Measurements from ENCODE around the gene TSHZ2. TPM values are rescaled to one million over a fixed set of nuclear protein-coding genes. Genes with fewer than 3 reads are reported as not detected.

TSHZ2 gene
- total RNA-seq, 1 donor from 2014 or later: 19.8 TPM

- intact Hi-C loops (cut with micrococcal nuclease): no loop called here
- no peak overlapping the region for H3K27ac Mint-ChIP-seq
- no peak overlapping the region for H3K4me3 Mint-ChIP-seq (ENCODE audit: low read depth)
- H3K27me3 Mint-ChIP-seq (ENCODE audit: low read depth): no peaks in the 10 kb centered on the region
- no peak for DNase-seq (ENCODE audit: low spot score)
- H3K9me3 Mint-ChIP-seq: no peaks in the 10 kb centered on the region
- no peaks in the 10 kb centered on the region for H3K36me3 Mint-ChIP-seq (ENCODE audit: low read depth)
- H3K4me1 Mint-ChIP-seq (ENCODE audit: low read depth): no peaks in the 10 kb centered on the region
These were observed 208.8 kb downstream of the TSHZ2 start for GRCh38 chr20:53180928-53181362.

GRCh38 chr20:53181866-53182376, 209.8 kb downstream of the TSHZ2 start:
- Mint-ChIP-seq H3K27me3 (ENCODE audit: low read depth) (no peaks in the 10 kb centered on the region), H3K4me3 (ENCODE audit: low read depth) (no peak overlapping the region), H3K4me1 (ENCODE audit: low read depth) (no peaks in the 10 kb centered on the region), H3K9me3 (no peaks in the 10 kb centered on the region), H3K27ac (no peak overlapping the region), H3K36me3 (ENCODE audit: low read depth) (no peaks in the 10 kb centered on the region)
- intact Hi-C loops (cut with micrococcal nuclease): no loop called here
- DNase-seq (ENCODE audit: low spot score): no peak

- Mint-ChIP-seq H3K27me3 (ENCODE audit: low read depth) (no peaks in the 10 kb centered on the region), H3K9me3 (no peaks in the 10 kb centered on the region), H3K4me1 (ENCODE audit: low read depth) (peaks cover 3% of the 10 kb centered on the region), H3K4me3 (ENCODE audit: low read depth) (no peak overlapping the region), H3K27ac (no peak overlapping the region), H3K36me3 (ENCODE audit: low read depth) (no peaks in the 10 kb centered on the region)
- DNase-seq (ENCODE audit: low spot score): no peak
- intact Hi-C loops (cut with micrococcal nuclease): no loop called here
These were observed 211.0 kb downstream of the TSHZ2 start for GRCh38 chr20:53183181-53183580.

- DNase-seq (ENCODE audit: low spot score): no peak
- H3K4me3 Mint-ChIP-seq (ENCODE audit: low read depth): no peak overlapping the region
- H3K9me3 Mint-ChIP-seq: no peaks in the 10 kb centered on the region
- no peaks in the 10 kb centered on the region for H3K36me3 Mint-ChIP-seq (ENCODE audit: low read depth)
- H3K27me3 Mint-ChIP-seq (ENCODE audit: low read depth): no peaks in the 10 kb centered on the region
- no peak overlapping the region for H3K27ac Mint-ChIP-seq
- intact Hi-C loops (cut with micrococcal nuclease): no loop called here
- peaks cover 3% of the 10 kb centered on the region for H3K4me1 Mint-ChIP-seq (ENCODE audit: low read depth)
These were observed 214.5 kb downstream of the TSHZ2 start for GRCh38 chr20:53186635-53187034.

- H3K27ac Mint-ChIP-seq: no peak overlapping the region
- no peaks in the 10 kb centered on the region for H3K36me3 Mint-ChIP-seq (ENCODE audit: low read depth)
- no peak overlapping the region for H3K4me3 Mint-ChIP-seq (ENCODE audit: low read depth)
- no peaks in the 10 kb centered on the region for H3K9me3 Mint-ChIP-seq
- H3K27me3 Mint-ChIP-seq (ENCODE audit: low read depth): no peaks in the 10 kb centered on the region
- peaks cover 3% of the 10 kb centered on the region for H3K4me1 Mint-ChIP-seq (ENCODE audit: low read depth)
- intact Hi-C loops (cut with micrococcal nuclease): no loop called here
- no peak for DNase-seq (ENCODE audit: low spot score)
These were observed 215.4 kb downstream of the TSHZ2 start for GRCh38 chr20:53187392-53188068.

GRCh38 chr20:53190225-53190624, 218.1 kb downstream of the TSHZ2 start:
- Mint-ChIP-seq H3K27me3 (ENCODE audit: low read depth) (no peaks in the 10 kb centered on the region), H3K36me3 (ENCODE audit: low read depth) (no peaks in the 10 kb centered on the region), H3K4me1 (ENCODE audit: low read depth) (peaks cover 3% of the 10 kb centered on the region), H3K9me3 (no peaks in the 10 kb centered on the region), H3K27ac (no peak overlapping the region), H3K4me3 (ENCODE audit: low read depth) (no peak overlapping the region)
- DNase-seq (ENCODE audit: low spot score): no peak
- intact Hi-C loops (cut with micrococcal nuclease): no loop called here

- no peak overlapping the region for H3K27ac Mint-ChIP-seq
These were observed 219.8 kb downstream of the TSHZ2 start for GRCh38 chr20:53191957-53192356.

GRCh38 chr20:53194306-53195290, 222.4 kb downstream of the TSHZ2 start:
- no peak for DNase-seq (ENCODE audit: low spot score)
- Mint-ChIP-seq H3K27ac (no peak overlapping the region), H3K36me3 (ENCODE audit: low read depth) (no peaks in the 10 kb centered on the region), H3K4me1 (ENCODE audit: low read depth) (no peaks in the 10 kb centered on the region), H3K27me3 (ENCODE audit: low read depth) (no peaks in the 10 kb centered on the region), H3K4me3 (ENCODE audit: low read depth) (no peak overlapping the region), H3K9me3 (no peaks in the 10 kb centered on the region)
- intact Hi-C loops (cut with micrococcal nuclease): no loop called here

More at GRCh38 chr20:53191957-53192356, 219.8 kb downstream of the TSHZ2 start:
- Mint-ChIP-seq H3K9me3 (no peaks in the 10 kb centered on the region), H3K36me3 (ENCODE audit: low read depth) (no peaks in the 10 kb centered on the region), H3K4me1 (ENCODE audit: low read depth) (peaks cover 3% of the 10 kb centered on the region), H3K4me3 (ENCODE audit: low read depth) (no peak overlapping the region), H3K27me3 (ENCODE audit: low read depth) (no peaks in the 10 kb centered on the region)
- no peak for DNase-seq (ENCODE audit: low spot score)
- intact Hi-C loops (cut with micrococcal nuclease): no loop called here

GRCh38 chr20:53195876-53196610, 223.9 kb downstream of the TSHZ2 start:
- H3K4me3 Mint-ChIP-seq (ENCODE audit: low read depth): no peak overlapping the region
- H3K27me3 Mint-ChIP-seq (ENCODE audit: low read depth): no peaks in the 10 kb centered on the region
- no peaks in the 10 kb centered on the region for H3K36me3 Mint-ChIP-seq (ENCODE audit: low read depth)
- intact Hi-C loops (cut with micrococcal nuclease): no loop called here
- no peak for DNase-seq (ENCODE audit: low spot score)
- no peak overlapping the region for H3K27ac Mint-ChIP-seq
- H3K9me3 Mint-ChIP-seq: no peaks in the 10 kb centered on the region
- H3K4me1 Mint-ChIP-seq (ENCODE audit: low read depth): no peaks in the 10 kb centered on the region

GRCh38 chr20:53201588-53201987, 229.4 kb downstream of the TSHZ2 start:
- no peaks in the 10 kb centered on the region for H3K27me3 Mint-ChIP-seq (ENCODE audit: low read depth)
- H3K27ac Mint-ChIP-seq: no peak overlapping the region
- H3K4me1 Mint-ChIP-seq (ENCODE audit: low read depth): peaks cover 4% of the 10 kb centered on the region
- no peak overlapping the region for H3K4me3 Mint-ChIP-seq (ENCODE audit: low read depth)
- H3K36me3 Mint-ChIP-seq (ENCODE audit: low read depth): no peaks in the 10 kb centered on the region
- H3K9me3 Mint-ChIP-seq: no peaks in the 10 kb centered on the region
- intact Hi-C loops (cut with micrococcal nuclease): no loop called here
- DNase-seq (ENCODE audit: low spot score): no peak

- Mint-ChIP-seq H3K27ac (no peak overlapping the region), H3K36me3 (ENCODE audit: low read depth) (no peaks in the 10 kb centered on the region), H3K27me3 (ENCODE audit: low read depth) (no peaks in the 10 kb centered on the region), H3K9me3 (no peaks in the 10 kb centered on the region), H3K4me1 (ENCODE audit: low read depth) (peaks cover 5% of the 10 kb centered on the region), H3K4me3 (ENCODE audit: low read depth) (no peak overlapping the region)
- no peak for DNase-seq (ENCODE audit: low spot score)
- intact Hi-C loops (cut with micrococcal nuclease): no loop called here
These were observed 230.6 kb downstream of the TSHZ2 start for GRCh38 chr20:53202777-53203176.

- no peak for DNase-seq (ENCODE audit: low spot score)
- Mint-ChIP-seq H3K36me3 (ENCODE audit: low read depth) (no peaks in the 10 kb centered on the region), H3K9me3 (no peaks in the 10 kb centered on the region), H3K27ac (no peak overlapping the region), H3K4me1 (ENCODE audit: low read depth) (peaks cover 14% of the 10 kb centered on the region), H3K4me3 (ENCODE audit: low read depth) (no peak overlapping the region), H3K27me3 (ENCODE audit: low read depth) (no peaks in the 10 kb centered on the region)
- intact Hi-C loops (cut with micrococcal nuclease): no loop called here
These were observed 232.9 kb downstream of the TSHZ2 start for GRCh38 chr20:53205046-53205445.

Measured in activated T-helper 2 cell treated with anti-CD3 and anti-CD28 coated beads, Interferon-gamma antibody, Interleukin-2, Interleukin-4, amounts not matched to agents 10 μg/mL and 5 μg/mL and 100 μg/mL, durations not matched to agents 14 hours and 24 hours and 36 hours (primary cell).